LNCAP (cell line): ENCODE measurements around the gene SYPL1.

Source experiments
- CTCF ChIP-seq: fragments of 450-650 bp; IDR thresholded peaks from 2 replicates; pipeline ENCODE4 v1.5.1; 2017; ENCODE audit warnings: mild to moderate bottlenecking

Gene SYPL1

GRCh38 chr7:106140406-106141173, 28.5 kb upstream of the SYPL1 start:
- no peak for TF ChIP-seq CTCF

- no peak for TF ChIP-seq CTCF
Observed at GRCh38 chr7:106139265-106140251, 27.4 kb upstream of the SYPL1 start.

DNA sequence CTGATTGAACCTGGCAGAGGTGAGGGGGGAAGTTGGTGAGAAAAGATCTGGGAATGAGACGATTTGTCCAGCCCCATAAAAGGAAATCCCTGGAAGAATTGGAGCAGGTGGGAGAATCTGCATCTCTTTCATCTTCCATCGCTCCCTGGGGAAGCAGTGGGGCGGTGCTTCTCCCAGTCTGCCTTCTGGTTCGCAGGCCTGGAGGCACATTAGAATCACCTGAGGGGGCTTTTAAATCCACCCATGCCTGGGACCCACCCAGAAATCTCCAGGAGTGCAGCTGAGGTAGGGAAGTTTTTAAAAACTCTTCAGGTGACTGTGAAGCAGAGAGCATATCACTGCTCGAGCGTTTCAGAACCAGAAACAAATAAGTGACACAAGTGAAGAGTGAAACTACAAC, 26.7 kb upstream of the SYPL1 start:
- TF ChIP-seq CTCF, result no peak

DNA sequence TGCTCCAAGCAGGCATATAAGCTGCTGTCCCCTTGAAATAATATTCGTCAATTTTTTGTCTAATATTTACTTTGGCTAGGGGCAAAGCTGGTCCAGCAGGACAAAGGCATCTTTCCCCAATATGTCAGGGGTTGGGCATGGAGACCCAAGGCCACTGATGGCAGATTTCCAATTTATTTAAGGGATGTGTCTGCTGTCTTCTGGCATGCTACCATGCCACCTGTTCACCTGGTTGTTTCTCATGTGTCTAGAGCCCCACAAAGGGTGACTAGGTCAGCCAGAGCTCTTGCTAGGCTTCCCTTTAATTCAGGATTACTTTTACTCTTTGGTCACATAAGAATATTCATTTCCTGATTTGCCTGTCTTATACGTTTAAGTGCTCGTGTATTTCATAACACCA, 22.1 kb upstream of the SYPL1 start:
- no peak for TF ChIP-seq CTCF

DNA sequence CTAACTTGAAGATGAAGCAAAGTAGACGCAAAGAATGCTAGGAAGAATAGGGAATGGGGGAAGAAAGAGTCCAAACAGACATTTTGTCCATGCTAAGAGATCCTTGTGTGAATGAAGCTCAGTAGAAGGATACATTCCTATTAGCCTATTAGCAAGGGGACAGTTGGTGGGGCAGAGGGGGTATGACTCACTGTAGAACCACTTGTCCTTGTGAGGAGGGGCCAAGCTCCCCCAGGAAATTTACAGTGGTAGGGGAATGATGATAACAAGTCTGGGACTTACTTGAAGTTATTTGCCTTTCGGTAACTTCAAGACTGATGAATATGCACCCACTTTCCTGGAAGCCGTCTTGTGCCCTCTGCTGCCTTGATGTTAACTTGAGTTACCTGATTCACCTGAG, 17.2 kb upstream of the SYPL1 start:
- TF ChIP-seq CTCF, result no peak

DNA sequence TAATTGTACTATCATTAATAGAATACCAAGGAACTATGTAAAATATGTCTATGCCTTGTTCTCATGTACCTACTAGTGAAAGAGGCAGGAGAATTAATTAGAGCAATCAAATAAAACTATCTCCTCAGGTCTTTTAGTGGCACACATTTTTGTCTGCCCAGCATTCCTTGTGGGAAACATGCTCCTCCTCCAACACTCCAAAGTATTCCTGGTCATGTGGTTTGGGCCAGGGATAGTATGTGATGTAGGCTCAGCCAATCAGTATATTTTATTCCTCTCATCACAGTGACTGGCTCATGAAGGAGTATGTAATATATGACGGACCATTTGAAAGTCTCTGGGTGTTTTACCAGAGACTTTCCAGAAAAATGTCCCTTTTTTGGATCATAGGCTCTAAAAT, 16.7 kb upstream of the SYPL1 start:
- TF ChIP-seq CTCF, result no peak

GRCh38 chr7:106127984-106128780, 16.1 kb upstream of the SYPL1 start:
- no peak for TF ChIP-seq CTCF
